ENCODE data around the gene EIF2AK3.

Gene EIF2AK3

DNA sequence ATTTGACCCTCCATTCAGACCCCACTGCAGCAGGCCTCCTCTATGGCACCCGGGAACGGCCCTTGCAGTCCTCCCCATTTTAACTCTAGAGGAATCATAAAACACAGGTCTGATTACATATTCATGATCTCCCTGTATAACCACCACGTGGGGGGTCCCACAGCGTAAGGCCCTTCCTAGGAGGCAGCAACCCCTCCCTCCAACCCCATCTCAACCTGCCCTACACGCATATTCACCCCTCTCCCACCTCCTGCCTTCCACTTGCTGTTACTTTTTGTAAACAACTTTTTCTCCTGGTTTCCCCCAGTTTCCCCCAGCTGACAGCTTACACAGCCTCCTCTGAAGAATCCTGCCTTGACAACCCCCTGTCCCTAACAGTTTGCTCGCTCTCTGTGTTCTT, 89.6 kb downstream of the EIF2AK3 start:
- DNase-seq, result no peak

DNA sequence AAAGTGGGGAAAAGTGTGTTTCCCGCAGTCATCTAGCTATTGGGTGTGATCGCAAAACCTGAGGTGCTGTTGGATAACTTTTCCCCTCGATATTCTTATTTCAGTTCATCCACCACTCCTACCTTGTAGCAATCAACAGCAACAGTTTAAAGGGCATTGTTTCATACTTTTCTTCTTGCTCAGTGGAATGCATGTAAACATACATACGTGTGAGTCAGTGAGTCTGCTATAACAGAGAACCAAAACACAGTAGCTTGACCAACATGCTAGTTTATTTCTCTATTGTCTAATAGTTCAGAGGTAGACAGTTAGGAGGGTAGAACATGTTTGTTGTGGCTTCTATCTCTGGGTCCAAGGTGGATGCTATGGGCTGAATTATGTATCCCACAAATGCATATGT, 97.2 kb downstream of the EIF2AK3 start:
- no peak for DNase-seq

DNA sequence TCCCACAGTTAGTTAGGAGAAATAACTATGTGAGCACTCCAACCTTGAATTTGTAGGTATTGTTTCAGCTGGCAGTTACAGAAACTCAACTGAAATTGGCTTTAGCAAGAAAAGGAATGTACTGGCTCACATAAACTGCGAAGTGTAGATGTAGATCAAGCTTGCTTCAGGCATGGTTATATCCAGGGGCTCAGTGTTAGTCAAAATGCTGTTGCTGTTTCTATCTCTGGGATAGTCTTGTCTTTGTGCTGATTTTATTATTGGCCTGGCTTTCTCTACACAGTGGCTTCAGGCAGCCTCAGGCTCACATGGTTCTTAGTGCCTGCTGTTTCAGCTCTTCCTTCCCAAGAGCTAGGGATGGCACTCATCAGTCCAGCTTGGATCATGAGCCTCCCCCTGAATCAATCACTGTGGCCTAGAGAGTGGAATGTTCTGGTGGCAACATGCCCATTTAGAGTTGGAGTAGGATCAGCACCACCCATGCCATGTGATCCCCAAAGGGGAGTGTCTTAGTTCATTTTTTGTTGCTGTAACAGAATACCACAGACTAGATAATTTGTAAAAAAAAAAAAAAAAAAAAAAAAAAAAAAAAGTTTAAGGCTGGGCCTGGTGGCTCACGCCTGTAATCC, 105.7 kb downstream of the EIF2AK3 start:
- DNase-seq, result no peak

DNA sequence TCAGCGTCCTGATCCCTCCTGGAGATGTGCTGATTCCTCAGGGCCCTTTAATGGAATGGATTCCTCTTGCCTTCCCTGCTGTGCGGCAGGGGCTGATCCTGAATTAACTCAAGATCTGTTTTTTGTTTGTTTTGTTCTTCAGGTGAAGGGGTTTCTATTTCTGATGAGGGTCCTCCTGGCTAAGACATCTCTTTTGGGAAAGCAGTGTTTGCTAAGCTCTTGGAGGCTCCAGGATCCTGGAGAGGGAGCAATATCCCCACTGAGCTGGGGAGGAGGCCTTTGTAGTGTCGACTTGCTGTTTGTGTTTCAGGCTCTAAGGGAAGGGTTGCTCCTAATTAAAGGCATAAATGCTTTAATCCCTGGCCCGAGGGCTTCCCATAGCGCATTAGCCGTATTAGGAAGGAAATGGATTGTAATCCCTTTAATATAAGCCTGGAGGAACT, 109.5 kb downstream of the EIF2AK3 start:
- peak; percentile 15 for DNase-seq

Measured in DMS53 (cell line).